Tibial nerve (tissue), 3 donors: ENCODE data around the gene TRIM8.

Experiments used
- POLR2A ChIP-seq, 2 donors: fragments of 450-650 bp; IDR thresholded peaks; one replicate each; pipeline ENCODE4 v1.6.1; 2017; ENCODE audit warnings: antibody characterized with exemption in 2 of 2, mild to moderate bottlenecking in 2 of 2, moderate library complexity in 2 of 2
- TF ChIP-seq, protein P1 (sequence below), 5 experiments: fragments of 200-600 bp in 3 of 5; fragments of 450-650 bp in 2 of 5; sonication (generic) in 3 of 5; IDR thresholded peaks; one replicate each; pipeline ENCODE4 v1.5.1; 2016 to 2019; ENCODE audit warnings: antibody characterized with exemption in 5 of 5, mild to moderate bottlenecking in 3 of 5, moderate library complexity in 2 of 5

DNA sequence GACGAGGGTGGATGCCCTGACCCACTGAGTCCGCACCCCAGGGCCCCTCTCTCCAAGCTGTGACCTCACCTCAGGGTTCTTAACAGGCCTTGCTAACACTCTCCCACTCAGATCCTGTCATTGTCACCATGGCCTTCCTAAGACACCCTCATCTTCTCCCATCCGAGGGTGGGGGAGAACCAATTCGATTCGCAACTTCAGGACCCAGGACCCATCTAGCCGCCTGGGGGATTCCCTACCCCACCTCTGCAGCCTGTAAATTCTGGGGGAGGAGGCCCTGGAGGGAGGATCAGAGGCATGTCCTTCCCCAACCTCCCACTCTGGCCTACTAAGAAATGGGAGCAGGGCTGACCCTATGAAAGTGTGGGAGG, 17.4 kb downstream of the TRIM8 start:
- TF ChIP-seq, protein P1, sequence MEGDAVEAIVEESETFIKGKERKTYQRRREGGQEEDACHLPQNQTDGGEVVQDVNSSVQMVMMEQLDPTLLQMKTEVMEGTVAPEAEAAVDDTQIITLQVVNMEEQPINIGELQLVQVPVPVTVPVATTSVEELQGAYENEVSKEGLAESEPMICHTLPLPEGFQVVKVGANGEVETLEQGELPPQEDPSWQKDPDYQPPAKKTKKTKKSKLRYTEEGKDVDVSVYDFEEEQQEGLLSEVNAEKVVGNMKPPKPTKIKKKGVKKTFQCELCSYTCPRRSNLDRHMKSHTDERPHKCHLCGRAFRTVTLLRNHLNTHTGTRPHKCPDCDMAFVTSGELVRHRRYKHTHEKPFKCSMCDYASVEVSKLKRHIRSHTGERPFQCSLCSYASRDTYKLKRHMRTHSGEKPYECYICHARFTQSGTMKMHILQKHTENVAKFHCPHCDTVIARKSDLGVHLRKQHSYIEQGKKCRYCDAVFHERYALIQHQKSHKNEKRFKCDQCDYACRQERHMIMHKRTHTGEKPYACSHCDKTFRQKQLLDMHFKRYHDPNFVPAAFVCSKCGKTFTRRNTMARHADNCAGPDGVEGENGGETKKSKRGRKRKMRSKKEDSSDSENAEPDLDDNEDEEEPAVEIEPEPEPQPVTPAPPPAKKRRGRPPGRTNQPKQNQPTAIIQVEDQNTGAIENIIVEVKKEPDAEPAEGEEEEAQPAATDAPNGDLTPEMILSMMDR (IDR thresholded peaks at IDR 0.05): no peak
- TF ChIP-seq POLR2A (IDR thresholded peaks at IDR 0.05): no peak
